Measurements from ENCODE around the gene LMBRD2.

The LMBRD2 gene

GRCh38 chr5:36111238-36111637 is 40.4 kb downstream of the LMBRD2 start:
- in situ Hi-C loops (cut with HindIII; ENCODE audit: low sequenced_read_pairs) = no loop called here

- in situ Hi-C loops (cut with HindIII; ENCODE audit: low sequenced_read_pairs) = no loop called here
These were observed 42.8 kb downstream of the LMBRD2 start for GRCh38 chr5:36108758-36109460.

- in situ Hi-C loops (cut with HindIII; ENCODE audit: low sequenced_read_pairs) = no loop called here
These were observed 45.9 kb downstream of the LMBRD2 start for GRCh38 chr5:36105819-36106218.

- in situ Hi-C loops (cut with HindIII; ENCODE audit: low sequenced_read_pairs) = no loop called here
These were observed 51.9 kb downstream of the LMBRD2 start for GRCh38 chr5:36099748-36100147.

- in situ Hi-C loops (cut with HindIII; ENCODE audit: low sequenced_read_pairs) = no loop called here
These were observed 55.2 kb downstream of the LMBRD2 start for GRCh38 chr5:36096486-36096885.

- in situ Hi-C loops (cut with HindIII; ENCODE audit: low sequenced_read_pairs) = no loop called here
These were observed 61.7 kb downstream of the LMBRD2 start for GRCh38 chr5:36089989-36090388.

GRCh38 chr5:36079200-36079781 is 72.4 kb downstream of the LMBRD2 start:
- in situ Hi-C loops (cut with HindIII; ENCODE audit: low sequenced_read_pairs) = no loop called here

- in situ Hi-C loops (cut with HindIII; ENCODE audit: low sequenced_read_pairs) = no loop called here
These were observed 73.3 kb downstream of the LMBRD2 start for GRCh38 chr5:36078430-36078829.

GRCh38 chr5:36073595-36074216 is 78.0 kb downstream of the LMBRD2 start:
- in situ Hi-C loops (cut with HindIII; ENCODE audit: low sequenced_read_pairs) = no loop called here

- in situ Hi-C loops (cut with HindIII; ENCODE audit: low sequenced_read_pairs) = no loop called here
These were observed 80.8 kb downstream of the LMBRD2 start for GRCh38 chr5:36070687-36071571.

- in situ Hi-C loops (cut with HindIII; ENCODE audit: low sequenced_read_pairs) = no loop called here
These were observed 82.9 kb downstream of the LMBRD2 start for GRCh38 chr5:36068751-36069281.

- in situ Hi-C loops (cut with HindIII; ENCODE audit: low sequenced_read_pairs) = no loop called here
These were observed 85.0 kb downstream of the LMBRD2 start, which contains the start of gene UGT3A2 for GRCh38 chr5:36066540-36067210. TSS of gene UGT3A2 (minus strand) at chr5:36066882. CDS start at chr5:36066789, 93 bp downstream.

- in situ Hi-C loops (cut with HindIII; ENCODE audit: low sequenced_read_pairs) = no loop called here
These were observed 85.6 kb downstream of the LMBRD2 start for GRCh38 chr5:36066001-36066539.

- in situ Hi-C loops (cut with HindIII; ENCODE audit: low sequenced_read_pairs) = no loop called here
These were observed 91.2 kb downstream of the LMBRD2 start for GRCh38 chr5:36060420-36060887.

GRCh38 chr5:36059571-36060419 is 91.9 kb downstream of the LMBRD2 start:
- in situ Hi-C loops (cut with HindIII; ENCODE audit: low sequenced_read_pairs) = no loop called here

- in situ Hi-C loops (cut with HindIII; ENCODE audit: low sequenced_read_pairs) = no loop called here
These were observed 92.9 kb downstream of the LMBRD2 start for GRCh38 chr5:36058776-36059175.

GRCh38 chr5:36057386-36057785 is 94.3 kb downstream of the LMBRD2 start:
- in situ Hi-C loops (cut with HindIII; ENCODE audit: low sequenced_read_pairs) = no loop called here

- in situ Hi-C loops (cut with HindIII; ENCODE audit: low sequenced_read_pairs) = no loop called here
These were observed 95.3 kb downstream of the LMBRD2 start for GRCh38 chr5:36056422-36056821.

GRCh38 chr5:36055984-36056383 is 95.7 kb downstream of the LMBRD2 start:
- in situ Hi-C loops (cut with HindIII; ENCODE audit: low sequenced_read_pairs) = no loop called here

Data from DLD1 (cell line).